Measurements from ENCODE around the gene SORCS2.
A peak's percentile ranks its signal among the peaks of the same experiment; 100 is the strongest.

DNA sequence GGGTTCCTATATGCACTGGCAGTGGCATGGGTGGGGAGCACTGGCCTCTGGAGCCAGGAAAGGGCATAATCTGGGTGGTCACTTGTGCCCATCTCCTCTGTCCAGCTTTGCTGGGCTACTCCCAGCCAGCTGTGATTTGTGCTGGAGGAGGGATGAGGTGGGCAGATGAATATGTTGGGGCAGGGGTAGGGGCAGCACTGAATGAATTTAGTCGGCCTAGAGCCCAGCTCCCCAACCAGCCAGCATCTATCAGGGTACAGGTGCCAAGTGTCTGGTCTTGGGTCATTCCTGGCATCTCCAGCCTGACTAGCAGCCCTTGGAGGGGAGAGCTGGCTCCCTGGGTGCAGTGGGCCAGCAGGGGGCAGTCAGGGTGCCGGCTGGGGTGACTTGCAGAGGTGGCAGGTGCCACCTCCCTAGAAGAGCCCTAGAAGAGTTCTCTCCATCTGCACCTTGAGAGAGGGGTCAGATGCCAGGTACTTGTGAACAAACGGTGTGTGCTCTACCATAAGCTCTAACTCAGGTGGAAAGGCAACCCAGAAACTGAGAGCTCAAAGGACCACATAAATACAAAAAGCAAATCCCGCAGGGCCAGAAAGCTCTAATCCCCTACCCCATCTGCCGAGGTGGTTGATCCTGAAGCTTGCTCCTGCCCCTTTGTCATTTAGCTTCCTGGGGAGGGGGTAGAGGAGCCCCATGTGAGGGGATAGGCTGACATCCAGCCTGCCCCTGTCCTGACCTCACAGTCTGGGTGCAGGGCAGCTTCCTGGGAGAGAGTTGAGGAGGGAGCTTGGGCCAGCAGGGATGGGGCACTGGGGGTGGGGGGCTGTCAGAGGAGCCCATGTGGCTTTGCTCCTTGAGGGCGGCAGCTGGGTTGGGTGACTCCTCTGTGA lies 2.2 kb downstream of the SORCS2 start:
- TF ChIP-seq, protein P1, sequence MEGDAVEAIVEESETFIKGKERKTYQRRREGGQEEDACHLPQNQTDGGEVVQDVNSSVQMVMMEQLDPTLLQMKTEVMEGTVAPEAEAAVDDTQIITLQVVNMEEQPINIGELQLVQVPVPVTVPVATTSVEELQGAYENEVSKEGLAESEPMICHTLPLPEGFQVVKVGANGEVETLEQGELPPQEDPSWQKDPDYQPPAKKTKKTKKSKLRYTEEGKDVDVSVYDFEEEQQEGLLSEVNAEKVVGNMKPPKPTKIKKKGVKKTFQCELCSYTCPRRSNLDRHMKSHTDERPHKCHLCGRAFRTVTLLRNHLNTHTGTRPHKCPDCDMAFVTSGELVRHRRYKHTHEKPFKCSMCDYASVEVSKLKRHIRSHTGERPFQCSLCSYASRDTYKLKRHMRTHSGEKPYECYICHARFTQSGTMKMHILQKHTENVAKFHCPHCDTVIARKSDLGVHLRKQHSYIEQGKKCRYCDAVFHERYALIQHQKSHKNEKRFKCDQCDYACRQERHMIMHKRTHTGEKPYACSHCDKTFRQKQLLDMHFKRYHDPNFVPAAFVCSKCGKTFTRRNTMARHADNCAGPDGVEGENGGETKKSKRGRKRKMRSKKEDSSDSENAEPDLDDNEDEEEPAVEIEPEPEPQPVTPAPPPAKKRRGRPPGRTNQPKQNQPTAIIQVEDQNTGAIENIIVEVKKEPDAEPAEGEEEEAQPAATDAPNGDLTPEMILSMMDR (optimal IDR thresholded peaks at IDR 0.05 in 1 of 3, IDR thresholded peaks at IDR 0.05 in 1 of 3, conservative IDR thresholded peaks at IDR 0.05 in 1 of 3; ENCODE audit: extremely low read depth in 1 of 3, insufficient read depth in 2 of 3, low read length in 3 of 3): peak; percentile 41 to 83 (median 64)
- no peak for TF ChIP-seq EZH2 (IDR thresholded peaks at IDR 0.05; ENCODE audit: low read length)

Measured in keratinocyte (primary cell).